ENCODE measurements around the gene RNF212B. TPM values are rescaled to one million over a fixed set of nuclear protein-coding genes. Genes with fewer than 3 reads are reported as not detected.

Gene RNF212B
- total RNA-seq, 1 experiment from 2014 or later = not detected

DNA sequence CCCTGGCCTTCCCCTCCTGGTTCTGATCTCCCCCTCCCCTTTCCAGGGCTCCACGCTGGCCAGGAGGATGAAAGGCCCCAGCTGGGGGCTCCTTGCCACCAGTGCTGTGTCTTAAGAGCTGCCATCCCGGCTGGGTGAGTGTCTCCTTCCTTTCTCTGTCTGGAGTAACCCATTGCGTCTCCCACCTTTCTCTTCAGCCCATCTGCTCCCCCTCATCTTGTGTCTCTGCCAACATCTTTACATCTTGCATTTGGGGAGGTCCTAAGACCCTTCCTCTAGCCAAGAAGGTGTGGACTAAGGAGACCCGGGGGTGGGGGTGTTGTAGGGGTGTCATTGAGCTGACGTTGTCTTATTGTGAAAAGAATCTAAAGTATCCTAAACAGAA is 69.4 kb downstream of the RNF212B start:
- ChIA-PET POLR2A (ENCODE audit: unreplicated experiment) (interaction anchor here (0.6 to 1.0 kb wide), 5 partner anchors 14 to 147 kb away, joined by 4 to 9 read pairs (median 7); no protein-coding TSS in a partner anchor), CTCF (no interaction called here)
- DNase-seq = no peak
- Histone ChIP-seq H3K79me2 (ENCODE audit: low read depth) (peaks cover 32% of the 10 kb centered on the region), H3K27ac (0 out of 2 replicates have a peak overlapping the region, but pooled peaks have one; percentile 36), H3K4me3 (peak overlapping the region; percentile 84), H3K9me3 (ENCODE audit: insufficient read depth, low read depth) (no peaks in the 10 kb centered on the region), H3K36me3 (ENCODE audit: low read depth) (no peaks in the 10 kb centered on the region), H3K9me2 (ENCODE audit: insufficient read depth) (no peaks in the 10 kb centered on the region), H3K4me1 (replicated peaks; ENCODE audit: insufficient read depth) (peaks cover 20% of the 10 kb centered on the region), H2AFZ (no peak overlapping the region; the same call in 1 of the 2 replicates), H3K4me2 (peak overlapping the region; percentile 96), H3F3A (ENCODE audit: insufficient read depth, low read depth) (peaks cover 13% of the 10 kb centered on the region; the same call in 1 of the 2 replicates), H4K20me1 (ENCODE audit: insufficient read depth) (no peaks in the 10 kb centered on the region), H3K27me3 (ENCODE audit: insufficient read depth, low read depth) (no peaks in the 10 kb centered on the region)
- no peak for TF ChIP-seq EZH2 (IDR thresholded peaks at IDR 0.05; ENCODE audit: low read depth)
- TF ChIP-seq, protein P1, sequence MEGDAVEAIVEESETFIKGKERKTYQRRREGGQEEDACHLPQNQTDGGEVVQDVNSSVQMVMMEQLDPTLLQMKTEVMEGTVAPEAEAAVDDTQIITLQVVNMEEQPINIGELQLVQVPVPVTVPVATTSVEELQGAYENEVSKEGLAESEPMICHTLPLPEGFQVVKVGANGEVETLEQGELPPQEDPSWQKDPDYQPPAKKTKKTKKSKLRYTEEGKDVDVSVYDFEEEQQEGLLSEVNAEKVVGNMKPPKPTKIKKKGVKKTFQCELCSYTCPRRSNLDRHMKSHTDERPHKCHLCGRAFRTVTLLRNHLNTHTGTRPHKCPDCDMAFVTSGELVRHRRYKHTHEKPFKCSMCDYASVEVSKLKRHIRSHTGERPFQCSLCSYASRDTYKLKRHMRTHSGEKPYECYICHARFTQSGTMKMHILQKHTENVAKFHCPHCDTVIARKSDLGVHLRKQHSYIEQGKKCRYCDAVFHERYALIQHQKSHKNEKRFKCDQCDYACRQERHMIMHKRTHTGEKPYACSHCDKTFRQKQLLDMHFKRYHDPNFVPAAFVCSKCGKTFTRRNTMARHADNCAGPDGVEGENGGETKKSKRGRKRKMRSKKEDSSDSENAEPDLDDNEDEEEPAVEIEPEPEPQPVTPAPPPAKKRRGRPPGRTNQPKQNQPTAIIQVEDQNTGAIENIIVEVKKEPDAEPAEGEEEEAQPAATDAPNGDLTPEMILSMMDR (conservative IDR thresholded peaks at IDR 0.05) = no peak
- intact Hi-C loops (cut with micrococcal nuclease; ENCODE audit: unreplicated experiment) = loop anchor here (10.0 kb wide), 1 partner anchor 232 kb away; no protein-coding TSS in a partner anchor
- no TSS peak for BruUV-seq (replicated peaks)

- peaks cover 20% of the 10 kb centered on the region for H3K4me1 ChIP-seq (replicated peaks; ENCODE audit: insufficient read depth)
- peaks cover 9% of the 10 kb centered on the region; the same call in 1 of the 2 replicates for H3F3A ChIP-seq (ENCODE audit: insufficient read depth, low read depth)
- intact Hi-C loops (cut with micrococcal nuclease; ENCODE audit: unreplicated experiment) = loop anchor here (10.0 kb wide), 1 partner anchor 233 kb away; no protein-coding TSS in a partner anchor
- H3K79me2 ChIP-seq (ENCODE audit: low read depth) = peaks cover 32% of the 10 kb centered on the region
- H3K27me3 ChIP-seq (ENCODE audit: insufficient read depth, low read depth) = no peaks in the 10 kb centered on the region
- CTCF ChIA-PET = no interaction called here
- H3K27ac ChIP-seq = no peak overlapping the region
- H3K36me3 ChIP-seq (ENCODE audit: low read depth) = no peaks in the 10 kb centered on the region
- H3K4me2 ChIP-seq = peak overlapping the region; percentile 96
- no peaks in the 10 kb centered on the region for H4K20me1 ChIP-seq (ENCODE audit: insufficient read depth)
- no peak overlapping the region for H2AFZ ChIP-seq
- POLR2A ChIA-PET (ENCODE audit: unreplicated experiment) = interaction anchor here (0.6 kb wide), 1 partner anchor 14 kb away, joined by 4 read pairs; no protein-coding TSS in a partner anchor
- BruUV-seq (replicated peaks) = no TSS peak
- TF ChIP-seq, protein P1 (conservative IDR thresholded peaks at IDR 0.05) = no peak
- TF ChIP-seq EZH2 (IDR thresholded peaks at IDR 0.05; ENCODE audit: low read depth) = no peak
- DNase-seq = no peak
- peak overlapping the region; percentile 84; the same call in 1 of the 2 replicates for H3K4me3 ChIP-seq
- H3K9me3 ChIP-seq (ENCODE audit: insufficient read depth, low read depth) = no peaks in the 10 kb centered on the region
- no peaks in the 10 kb centered on the region for H3K9me2 ChIP-seq (ENCODE audit: insufficient read depth)
These were observed 70.2 kb downstream of the RNF212B start for GRCh38 chr14:23307687-23308644.

- TF ChIP-seq, protein P1 (conservative IDR thresholded peaks at IDR 0.05) = no peak
- no peak for TF ChIP-seq EZH2 (IDR thresholded peaks at IDR 0.05; ENCODE audit: low read depth)
- Histone ChIP-seq H3K4me2 (no peak overlapping the region), H2AFZ (no peak overlapping the region), H3K4me3 (no peak overlapping the region), H4K20me1 (ENCODE audit: insufficient read depth) (no peaks in the 10 kb centered on the region), H3K27ac (no peak overlapping the region), H3K79me2 (ENCODE audit: low read depth) (peaks cover 32% of the 10 kb centered on the region), H3K9me3 (ENCODE audit: insufficient read depth, low read depth) (no peaks in the 10 kb centered on the region), H3K4me1 (replicated peaks; ENCODE audit: insufficient read depth) (peaks cover 20% of the 10 kb centered on the region), H3K36me3 (ENCODE audit: low read depth) (no peaks in the 10 kb centered on the region), H3K27me3 (ENCODE audit: insufficient read depth, low read depth) (no peaks in the 10 kb centered on the region), H3K9me2 (ENCODE audit: insufficient read depth) (no peaks in the 10 kb centered on the region), H3F3A (ENCODE audit: insufficient read depth, low read depth) (peaks cover 9% of the 10 kb centered on the region; the same call in 1 of the 2 replicates)
- BruUV-seq (replicated peaks) = no TSS peak
- DNase-seq = no peak
- ChIA-PET CTCF (no interaction called here), POLR2A (ENCODE audit: unreplicated experiment) (no interaction called here)
- intact Hi-C loops (cut with micrococcal nuclease; ENCODE audit: unreplicated experiment) = loop anchor here (10.0 kb wide), 1 partner anchor 234 kb away; no protein-coding TSS in a partner anchor
These were observed 71.1 kb downstream of the RNF212B start for GRCh38 chr14:23308721-23309445.

All from PC-9 (cell line).